H1 (cell line): ENCODE measurements around the gene BARX2. TPM values are rescaled to one million over a fixed set of nuclear protein-coding genes. Genes with fewer than 3 reads are reported as not detected.
A peak's percentile ranks its signal among the peaks of the same experiment; 100 is the strongest.

Source experiments
- CTCF ChIA-PET: fragments of 300-600 bp; sonication (Branson Sonifier 250); formaldehyde crosslinking; loops from one replicate; lab custom pipeline; 2021; ENCODE audit not compliant: partially characterized antibody; lab: Charles Lee
- POLR2A ChIA-PET: fragments of 300-600 bp; sonication (Branson Sonifier 250); formaldehyde crosslinking; loops from one replicate; lab custom pipeline; 2021; ENCODE audit warnings: inconsistent platforms; ENCODE audit not compliant: partially characterized antibody; lab: Charles Lee
- DNase-seq, 2 experiments: peaks; one replicate each; pipeline versions ENCODE4 v3.0.0 to v3.0.0-alpha.2; 2010 to 2022; ENCODE audit warnings: low spot score in 2 of 2, low read depth in 1 of 2, mixed read lengths in 1 of 2
- FAIRE-seq: peaks from 2 replicates; lab custom pipeline; 2011; peaks lifted over from hg19 to GRCh38; lab: Jason Lieb, UNC
- H2AFZ ChIP-seq: 2 replicates; pipeline ENCODE4 v1.8.1; 2012; ENCODE audit warnings: low read length, inconsistent platforms
- H2AK5ac ChIP-seq: 2 replicates; pipeline ENCODE4 v1.6.1; 2013; ENCODE audit warnings: low read depth, low read length
- H2BK120ac ChIP-seq: replicated peaks from 2 replicates; pipeline ENCODE3; 2013; ENCODE audit warnings: low read depth, low read length, inconsistent platforms
- H2BK12ac ChIP-seq: 2 replicates; pipeline ENCODE4 v1.6.1; 2013; ENCODE audit warnings: low read depth, low read length
- H2BK15ac ChIP-seq: 2 replicates; pipeline ENCODE4 v1.6.1; 2013; ENCODE audit warnings: low read length
- H2BK20ac ChIP-seq: 2 replicates; pipeline ENCODE4 v1.6.1; 2013; ENCODE audit warnings: low read length
- H2BK5ac ChIP-seq: 2 replicates; pipeline ENCODE4 v1.6.1; 2013; ENCODE audit warnings: low read depth, low read length
- H3K14ac ChIP-seq: 2 replicates; pipeline ENCODE4 v1.6.1; 2013; ENCODE audit warnings: inconsistent platforms; ENCODE audit not compliant: insufficient read length
- H3K18ac ChIP-seq: 2 replicates; pipeline ENCODE4 v1.6.1; 2013; ENCODE audit warnings: low read length; ENCODE audit errors: extremely low read depth
- H3K23ac ChIP-seq: 2 replicates; pipeline ENCODE4 v1.6.1; 2013; ENCODE audit warnings: inconsistent platforms; ENCODE audit not compliant: insufficient read length
- H3K23me2 ChIP-seq: 2 replicates; pipeline ENCODE4 v1.6.1; 2013; ENCODE audit warnings: low read depth, low read length
- H3K27ac ChIP-seq: 2 replicates; pipeline ENCODE4 v1.6.1; 2011; ENCODE audit warnings: low read depth, low read length, inconsistent platforms
- H3K27me3 ChIP-seq, 4 experiments: replicated peaks in 1 of 4; 1 replicate in 1 of 4; 2 replicates in 3 of 4; pipeline versions ENCODE4 v1.6.1 to v1.8.1; 2011 to 2013; ENCODE audit warnings: low read length in 3 of 4, mild to moderate bottlenecking in 3 of 4, inconsistent platforms in 2 of 4, mixed read lengths in 2 of 4, moderate library complexity in 1 of 4; ENCODE audit not compliant: control insufficient read depth in 3 of 4, insufficient read depth in 3 of 4; ENCODE audit errors: extremely low read depth in 1 of 4
- H3K36me3 ChIP-seq, 4 experiments: 2 replicates each; pipeline versions ENCODE4 v1.6.1 to v1.8.1; 2011 to 2013; ENCODE audit warnings: mild to moderate bottlenecking in 4 of 4, low read length in 3 of 4, moderate library complexity in 2 of 4, control low read depth in 1 of 4, inconsistent platforms in 1 of 4; ENCODE audit not compliant: insufficient read depth in 4 of 4, control insufficient read depth in 2 of 4
- H3K4ac ChIP-seq: replicated peaks from 2 replicates; pipeline ENCODE3; 2013; ENCODE audit warnings: low read length, low read depth, mixed read lengths, inconsistent platforms; ENCODE audit not compliant: insufficient read length
- H3K4me1 ChIP-seq, 4 experiments: replicated peaks in 1 of 4; 1 replicate in 1 of 4; 2 replicates in 3 of 4; pipeline versions ENCODE4 v1.6.1 to v1.8.1; 2011 to 2013; ENCODE audit warnings: low read length in 3 of 4, inconsistent platforms in 2 of 4, mixed read lengths in 1 of 4; ENCODE audit not compliant: insufficient read depth in 4 of 4, control insufficient read depth in 3 of 4
- H3K4me2 ChIP-seq, 2 experiments: 2 replicates each; pipeline versions ENCODE4 v1.6.1 to v1.8.1; 2011 to 2013; ENCODE audit warnings: low read depth in 2 of 2, low read length in 2 of 2, control low read depth in 1 of 2, inconsistent platforms in 1 of 2, mild to moderate bottlenecking in 1 of 2; ENCODE audit not compliant: insufficient read depth in 1 of 2
- H3K4me3 ChIP-seq, 4 experiments: fragments of 200-600, 300-600 bp in 1 of 4; sonication (generic), shearing (Covaris generic), sonication (Bioruptor Twin) in 1 of 4; 2 replicates each; pipeline versions ENCODE4 v1.5.1 to v1.8.1; 2011 to 2016; ENCODE audit warnings: low read length in 4 of 4, low read depth in 3 of 4, control low read depth in 2 of 4, inconsistent platforms in 2 of 4, mild to moderate bottlenecking in 2 of 4, mixed read lengths in 1 of 4, moderate library complexity in 1 of 4; ENCODE audit not compliant: insufficient read depth in 2 of 4; ENCODE audit errors: extremely low read depth in 1 of 4
- H3K56ac ChIP-seq: replicated peaks from 2 replicates; pipeline ENCODE3; 2013; ENCODE audit warnings: low read depth, mild to moderate bottlenecking, mixed read lengths, low read length, inconsistent platforms; ENCODE audit not compliant: insufficient read length
- H3K79me1 ChIP-seq: 2 replicates; pipeline ENCODE4 v1.6.1; 2013; ENCODE audit warnings: low read depth, low read length, control low read depth
- H3K79me2 ChIP-seq, 2 experiments: 2 replicates each; pipeline versions ENCODE4 v1.6.1 to v1.8.1; 2012 to 2013; ENCODE audit warnings: low read length in 2 of 2, mild to moderate bottlenecking in 2 of 2, inconsistent platforms in 1 of 2; ENCODE audit not compliant: insufficient read depth in 2 of 2, control insufficient read depth in 1 of 2
- H3K9ac ChIP-seq, 4 experiments: replicated peaks in 1 of 4; 1 replicate in 1 of 4; 2 replicates in 3 of 4; pipeline versions ENCODE4 v1.6.1 to v1.8.1; 2011 to 2013; ENCODE audit warnings: low read depth in 3 of 4, low read length in 3 of 4, control low read depth in 2 of 4, mild to moderate bottlenecking in 2 of 4, moderate library complexity in 2 of 4, inconsistent platforms in 1 of 4; ENCODE audit errors: extremely low read depth in 1 of 4
- H3K9me3 ChIP-seq, 2 experiments: 2 replicates each; pipeline versions ENCODE4 v1.6.1 to v1.8.1; 2012 to 2013; ENCODE audit warnings: mild to moderate bottlenecking in 2 of 2, moderate library complexity in 2 of 2, control low read depth in 1 of 2, inconsistent platforms in 1 of 2, low read depth in 1 of 2, low read length in 1 of 2, mixed read lengths in 1 of 2; ENCODE audit not compliant: insufficient read depth in 2 of 2
- H4K20me1 ChIP-seq, 2 experiments: replicated peaks in 1 of 2; 2 replicates each; pipeline versions ENCODE3 to v1.8.1; 2011 to 2013; ENCODE audit warnings: inconsistent platforms in 2 of 2, low read length in 2 of 2, mild to moderate bottlenecking in 1 of 2; ENCODE audit not compliant: insufficient read depth in 2 of 2, control insufficient read depth in 1 of 2
- H4K5ac ChIP-seq: 2 replicates; pipeline ENCODE4 v1.6.1; 2013; ENCODE audit warnings: low read length, low read depth, mixed read lengths, inconsistent platforms; ENCODE audit not compliant: insufficient read length
- H4K8ac ChIP-seq: 2 replicates; pipeline ENCODE4 v1.8.0; 2013; ENCODE audit warnings: mild to moderate bottlenecking, moderate library complexity, low read length, inconsistent platforms; ENCODE audit not compliant: insufficient read depth; ENCODE audit errors: extremely low read depth
- H4K91ac ChIP-seq: replicated peaks from 2 replicates; pipeline ENCODE3; 2013; ENCODE audit warnings: low read length, mixed read lengths, inconsistent platforms; ENCODE audit not compliant: insufficient read length
- ASH2L ChIP-seq: fragments of 200-600, 300-600 bp; sonication (generic); IDR thresholded peaks from one replicate; pipeline ENCODE4 v1.7.1; 2017; ENCODE audit warnings: low read length
- BRCA1 ChIP-seq: IDR thresholded peaks from 2 replicates; pipeline ENCODE4 v1.6.1; 2012; ENCODE audit warnings: low read depth, low read length, improper control_type of control experiment
- CBX8 ChIP-seq: fragments of 300-800, 300-1000 bp; sonication (generic); IDR thresholded peaks from 2 replicates; pipeline ENCODE4 v1.7.1; 2016; ENCODE audit warnings: low read depth, low read length, borderline replicate concordance
- CEBPB ChIP-seq: IDR thresholded peaks from 2 replicates; pipeline ENCODE4 v1.6.1; 2012; ENCODE audit warnings: low read depth, low read length
- CHD2 ChIP-seq: IDR thresholded peaks from 2 replicates; pipeline ENCODE4 v1.6.1; 2012; ENCODE audit warnings: low read length, improper control_type of control experiment
- EZH2 ChIP-seq: fragments of 200-600 bp; sonication (generic); IDR thresholded peaks from 2 replicates; pipeline ENCODE4 v1.7.1; 2012; ENCODE audit warnings: low read depth, mild to moderate bottlenecking, moderate library complexity, low read length, inconsistent platforms; ENCODE audit not compliant: severe bottlenecking
- FOSL1 ChIP-seq: IDR thresholded peaks from 2 replicates; pipeline ENCODE4 v1.6.1; 2011; ENCODE audit warnings: mild to moderate bottlenecking, low read depth, low read length, moderate library complexity; ENCODE audit not compliant: insufficient read depth
- GTF2F1 ChIP-seq: IDR thresholded peaks from 2 replicates; pipeline ENCODE4 v1.6.1; 2012; ENCODE audit warnings: low read depth, low read length, improper control_type of control experiment, borderline replicate concordance
- HDAC6 ChIP-seq: IDR thresholded peaks from one replicate; pipeline ENCODE4 v1.7.1; 2012; ENCODE audit warnings: low read depth, mild to moderate bottlenecking, inconsistent platforms, low read length, moderate library complexity
- KDM5A ChIP-seq: fragments of 200-600 bp; IDR thresholded peaks from 2 replicates; pipeline ENCODE4 v1.7.1; 2012; ENCODE audit warnings: mild to moderate bottlenecking, low read length, inconsistent platforms, mixed read lengths
- NRF1 ChIP-seq: IDR thresholded peaks from 2 replicates; pipeline ENCODE4 v1.6.1; 2011; ENCODE audit warnings: mild to moderate bottlenecking, low read depth, low read length, improper control_type of control experiment
- POLR2A ChIP-seq, 2 experiments: IDR thresholded peaks; 1 replicate in 1 of 2; 2 replicates in 1 of 2; pipeline ENCODE4 v1.6.1; 2011; ENCODE audit warnings: low read depth in 2 of 2, low read length in 2 of 2, mild to moderate bottlenecking in 2 of 2; ENCODE audit errors: control extremely low read depth in 1 of 2
- SAP30 ChIP-seq: fragments of 300-600 bp; sonication (generic); IDR thresholded peaks from 2 replicates; pipeline ENCODE4 v1.7.1; 2012; ENCODE audit warnings: low read length, moderate library complexity, mild to moderate bottlenecking, inconsistent platforms; ENCODE audit not compliant: insufficient read depth, insufficient replicate concordance
- SRF ChIP-seq: IDR thresholded peaks from 2 replicates; pipeline ENCODE4 v1.6.1; 2011; ENCODE audit warnings: mild to moderate bottlenecking, low read depth, low read length, moderate library complexity
- SUZ12 ChIP-seq: fragments of 200-600 bp; sonication (generic); IDR thresholded peaks from 2 replicates; pipeline ENCODE4 v1.6.1; 2012; ENCODE audit warnings: mild to moderate bottlenecking, inconsistent platforms, low read length, moderate library complexity, mixed read lengths
- WGBS, 2 experiments: shearing (Covaris generic) in 1 of 2; methylation state at CpG; one replicate each; pipeline versions ENCODE4 v1.1.6 to v1.1.7; 2013 to 2015; ENCODE audit warnings: low lambda C conversion rate in 2 of 2, mixed read lengths in 2 of 2, inconsistent platforms in 1 of 2, low coverage in 1 of 2, missing lambda C conversion rate in 1 of 2; ENCODE audit not compliant: insufficient replicate concordance in 2 of 2, insufficient coverage in 1 of 2, insufficient read length in 1 of 2; ENCODE audit errors: extremely low coverage in 1 of 2, missing lambda C conversion rate in 1 of 2; 5-methylcytosine and 5-hydroxymethylcytosine counted together
- polyA plus RNA-seq, 7 experiments: library from polyadenylated mRNA; depleted of rRNA in 3 of 7; stranded (reverse) in 5 of 7; unstranded in 2 of 7; fragments of >200 nt in 5 of 7; fragments of 200-250 nt in 2 of 7; gene quantifications; 1 replicate in 5 of 7; 2 replicates in 1 of 7; 4 replicates in 1 of 7; pipeline versions ENCODE4 v1.2.1 to v1.2.3, GENCODE V29; 2011 to 2013; ENCODE audit warnings: missing spikeins in 2 of 7, mixed read lengths in 2 of 7
- total RNA-seq: library from RNA; stranded (reverse); fragmentation: NEBNext Ultra II Directional; extraction: Animal tissue kit (Norgen Biotek cat#: 25700); gene quantifications from 2 replicates; pipeline ENCODE4 v1.2.1, GENCODE V29; 2021

The BARX2 gene
- total and polyA plus RNA-seq, 2 of the 8 experiments (the other 6 are each of a cell fraction or from before 2014, with no cell fraction given), result not detected

DNA sequence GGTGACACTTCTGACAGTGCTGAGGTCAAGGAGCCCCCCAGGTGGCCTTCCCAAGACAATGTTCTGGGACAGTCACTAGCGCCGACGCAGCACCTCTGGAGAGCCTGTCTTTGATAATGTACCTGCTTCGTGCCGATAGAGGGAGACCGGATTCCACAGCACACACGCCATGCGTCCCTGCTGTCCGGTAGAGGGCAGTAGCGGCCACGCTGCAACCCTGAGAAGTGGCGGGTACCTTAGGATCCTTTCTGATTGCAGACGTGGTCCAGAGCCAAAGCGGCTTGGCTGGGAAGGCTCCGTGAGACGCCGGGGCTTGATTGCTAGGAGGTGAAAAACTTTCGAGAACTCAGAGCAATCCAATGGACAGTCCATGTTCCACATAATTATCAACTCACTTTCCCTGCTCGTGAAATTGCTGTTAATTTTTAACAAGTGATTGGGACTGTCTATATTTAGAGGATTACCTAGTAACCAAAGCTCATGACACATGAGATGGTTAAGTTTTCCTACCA is 11.4 kb upstream of the BARX2 start:
- no peaks in the 10 kb centered on the region for H3K79me2 ChIP-seq
- H3K9me3 ChIP-seq, result peaks cover 0 to 5% of the 10 kb centered on the region in 2 experiments; a peak in 1 of 4 replicates
- no peak overlapping the region for H2BK5ac ChIP-seq
- peaks cover 0 to 1% of the 10 kb centered on the region in 2 experiments for H4K20me1 ChIP-seq
- H3K23me2 ChIP-seq, result no peaks in the 10 kb centered on the region
- no peak overlapping the region for H2BK20ac ChIP-seq
- CTCF ChIA-PET, result interaction anchor here (0.5 to 2.2 kb wide), 20 partner anchors 10 to 389 kb away, joined by 3 to 21 read pairs (median 4); partner anchors contain the start of gene BARX2
- no peak overlapping the region for H3K4me3 ChIP-seq
- peak; percentile 89 for FAIRE-seq
- peaks cover 0 to 6% (median 2%) of the 10 kb centered on the region in 4 experiments; a peak in 5 of 7 replicates for H3K27me3 ChIP-seq
- H4K91ac ChIP-seq, result no peak overlapping the region
- no peak overlapping the region for H4K5ac ChIP-seq
- no peaks in the 10 kb centered on the region for H3K4me1 ChIP-seq
- H3K36me3 ChIP-seq, result no peaks in the 10 kb centered on the region
- H3K4ac ChIP-seq, result no peak overlapping the region
- no peak overlapping the region for H3K18ac ChIP-seq
- no peak overlapping the region for H3K4me2 ChIP-seq
- no peak overlapping the region for H2AFZ ChIP-seq
- no peak overlapping the region for H2BK120ac ChIP-seq
- H2AK5ac ChIP-seq, result no peak overlapping the region
- POLR2A ChIA-PET, result no interaction called here
- no peak overlapping the region for H3K23ac ChIP-seq
- no peak overlapping the region for H3K27ac ChIP-seq
- no peak overlapping the region for H2BK15ac ChIP-seq
- peak; percentile 90 to 91 for DNase-seq
- no peak overlapping the region for H2BK12ac ChIP-seq
- H3K56ac ChIP-seq, result no peak overlapping the region
- no peak overlapping the region for H3K9ac ChIP-seq
- 10% methylated on average over 19 of the region's 19 CpGs; no CpG with 5 or more reads in 1 of the 2 experiments for WGBS, 2 experiments
- H3K79me1 ChIP-seq, result no peaks in the 10 kb centered on the region
- H4K8ac ChIP-seq, result no peak overlapping the region
- no peak overlapping the region for H3K14ac ChIP-seq
- TF ChIP-seq CBX8 (no peak), ASH2L (peak; percentile 25), BRCA1 (peak; percentile 45; the same call in 1 of the 2 replicates), KDM5A (no peak), SAP30 (no peak), SUZ12 (no peak), EZH2 (no peak), SRF (no peak), HDAC6 (no peak), GTF2F1 (no peak), POLR2A (IDR thresholded peaks at IDR 0.05; ENCODE audit: control extremely low read depth in 1 of 2, low read depth in 2 of 2, low read length in 2 of 2) (no peak), CHD2 (no peak), FOSL1 (no peak), CEBPB (peak; percentile 26; the same call in 1 of the 2 replicates), NRF1 (no peak)
